ENCODE data around the gene ETDB.
"Not testable (repeated sequence)": the region's sequence is repeated elsewhere in the genome, so short reads cannot be mapped to it uniquely, and the experiment has no call there.

Gene ETDB

DNA sequence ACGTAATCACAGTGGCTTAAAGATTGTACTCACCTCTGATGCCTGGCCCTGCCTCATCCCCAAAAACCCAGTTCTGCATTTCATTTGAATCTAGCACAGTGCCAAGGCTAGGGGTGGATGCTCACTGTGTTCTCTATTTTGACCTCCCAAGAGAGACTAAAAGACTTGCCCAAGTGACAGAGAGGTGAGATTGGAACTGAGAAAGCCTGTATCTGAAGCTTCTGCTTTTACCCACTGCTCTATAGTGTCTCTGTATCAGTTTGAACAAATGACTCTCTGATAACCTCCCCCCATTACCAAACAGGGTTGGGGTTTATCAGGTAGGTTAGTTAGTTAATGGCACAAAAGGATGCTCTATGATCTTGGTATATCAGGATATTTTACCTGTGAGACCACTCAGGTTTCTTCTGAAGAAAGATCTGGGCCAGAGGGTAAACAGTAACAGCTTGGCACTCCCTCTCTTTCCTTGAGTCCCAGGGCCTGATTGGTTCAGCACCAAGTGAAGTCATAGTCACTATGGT, at the start of gene ETDB:
Gene ETDB, minus strand, starts transcription at position 471 of the 521 bp plus-strand sequence. CDS start 1,265 bp downstream, outside the sequence.
- not testable (repeated sequence) for DNase-seq

DNA sequence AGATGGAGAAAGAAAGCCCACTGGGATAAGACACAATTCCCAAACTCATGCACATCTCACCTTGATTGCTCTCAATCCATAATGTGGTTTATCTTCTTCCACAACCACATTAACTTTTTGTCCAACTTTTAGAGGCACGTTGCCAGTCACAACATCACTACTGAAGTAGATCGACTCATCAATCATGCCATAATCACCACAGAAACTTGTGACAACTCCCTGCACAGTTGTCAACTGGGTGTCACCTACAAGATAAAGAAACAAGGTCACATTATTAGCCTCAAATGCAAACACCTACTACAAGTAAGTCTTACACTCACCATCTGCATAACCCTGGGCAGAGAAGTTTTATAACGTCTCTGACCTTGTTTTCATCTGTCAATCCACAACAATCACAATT, 49.2 kb upstream of the ETDB start:
- DNase-seq: not testable (repeated sequence)

DNA sequence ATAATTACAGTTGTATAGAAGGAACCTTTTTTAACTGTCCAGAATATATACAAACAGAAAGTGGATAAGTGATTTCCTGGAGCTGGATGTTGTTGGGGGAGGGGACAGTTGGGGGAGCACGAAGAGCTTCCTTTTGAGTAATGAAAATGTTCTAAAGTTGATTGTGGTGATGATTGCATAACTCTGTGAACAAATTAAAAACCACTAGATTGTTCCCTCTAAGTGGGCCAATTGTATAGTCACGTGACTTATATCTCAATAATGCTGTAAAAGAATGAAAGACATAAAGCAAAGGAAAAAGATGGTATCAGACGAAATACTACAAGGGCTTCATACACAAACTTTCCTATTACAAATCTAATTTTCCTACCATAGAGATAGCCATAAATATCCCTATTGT, 48.2 kb upstream of the ETDB start:
- DNase-seq: no peak

DNA sequence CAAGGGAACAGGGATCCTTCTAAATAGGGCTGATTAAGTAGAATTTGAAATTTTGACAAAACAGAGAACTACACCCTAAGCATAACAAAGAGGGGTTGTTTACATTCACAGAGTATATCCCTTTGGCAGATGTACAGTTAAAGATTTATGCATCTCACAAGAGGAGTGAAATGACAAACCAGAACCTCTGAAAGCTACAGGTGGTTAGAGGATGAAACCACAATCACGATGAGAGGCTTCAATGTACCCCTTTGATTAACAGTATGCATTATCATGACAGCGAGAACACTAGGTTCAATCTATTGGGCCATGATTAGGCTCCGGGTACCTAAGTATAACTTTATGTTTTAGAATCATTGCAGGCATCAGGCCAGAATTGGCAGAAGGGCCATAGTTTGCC, 34.4 kb upstream of the ETDB start:
- not testable (repeated sequence) for DNase-seq

DNA sequence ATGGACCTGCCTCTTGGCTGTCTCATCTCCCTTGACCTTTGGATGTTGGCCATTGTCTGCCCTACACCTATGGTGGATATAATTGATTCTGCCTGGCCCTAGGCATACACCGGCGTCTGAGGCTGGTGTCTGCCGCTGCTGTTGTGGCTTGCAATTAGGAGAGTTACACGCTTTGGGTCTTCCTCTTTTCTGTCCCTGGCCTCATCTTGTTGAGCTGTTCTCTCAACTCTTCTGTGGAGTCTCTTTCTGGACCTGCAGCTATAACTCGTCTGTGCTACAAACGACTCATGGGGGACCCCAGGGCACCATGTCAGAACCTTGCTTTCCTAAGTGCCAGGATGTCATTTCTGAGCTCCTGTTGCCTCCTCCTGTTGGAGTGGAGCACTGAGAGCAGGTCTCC, 5.8 kb upstream of the ETDB start:
- not testable (repeated sequence) for DNase-seq

DNA sequence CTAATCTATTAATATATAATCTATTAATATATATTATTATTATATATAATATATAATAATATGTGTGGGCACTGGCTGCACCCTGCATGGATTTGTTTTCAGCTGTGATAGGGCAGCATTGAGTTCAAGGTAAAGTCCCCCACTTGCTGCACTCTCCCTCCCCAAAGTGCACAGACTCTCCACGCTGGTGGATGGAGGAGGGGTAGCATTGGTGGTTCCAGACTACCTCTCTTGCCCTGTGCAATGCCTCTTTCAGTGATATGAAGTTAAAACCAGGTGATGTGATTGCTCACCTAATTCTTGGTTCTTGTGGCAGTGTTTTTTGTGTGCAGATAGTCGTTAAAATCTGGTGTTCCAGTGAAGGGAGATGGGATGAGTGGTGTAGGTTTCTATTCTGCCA, 4.3 kb downstream of the ETDB start:
- not testable (repeated sequence) for DNase-seq

DNA sequence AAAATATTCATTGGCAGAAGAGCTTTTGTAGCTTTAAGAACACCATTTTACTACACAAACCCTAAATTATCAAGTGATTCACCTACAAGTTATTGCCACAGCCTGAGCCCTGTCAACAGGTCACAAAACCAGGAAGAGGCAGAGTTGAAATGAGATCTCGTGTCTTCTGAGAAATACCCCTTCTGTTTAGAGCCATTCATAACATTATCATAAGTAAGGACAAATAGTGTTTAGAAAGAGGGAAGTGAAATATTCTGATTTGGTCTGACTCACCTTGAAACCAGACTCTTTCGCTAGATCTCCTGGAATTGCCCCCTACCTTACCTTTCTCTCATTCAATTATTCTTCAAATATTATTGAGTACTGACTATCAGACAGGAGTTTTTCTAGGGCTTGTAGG, 5.9 kb downstream of the ETDB start:
- no peak for DNase-seq

DNA sequence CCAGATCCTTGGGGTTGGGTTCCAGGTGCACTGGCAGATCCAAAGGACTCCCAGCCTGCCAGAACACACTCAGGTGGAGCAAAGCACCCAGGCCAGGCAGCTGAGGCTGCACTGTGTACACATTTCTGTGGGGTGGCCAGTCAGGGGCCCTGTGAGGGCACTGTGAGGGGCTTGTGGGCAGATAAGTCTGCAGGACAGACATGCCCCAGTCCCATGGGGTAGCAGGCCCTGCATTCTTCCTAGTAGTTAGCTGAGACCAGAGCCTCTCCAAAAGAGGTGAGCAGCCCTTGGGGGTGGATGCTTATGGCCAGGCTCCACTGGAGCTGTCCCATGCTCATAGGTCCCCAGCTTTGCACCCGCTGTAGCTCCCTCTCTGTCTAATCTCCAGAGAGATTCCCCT, 7.6 kb downstream of the ETDB start:
- DNase-seq: no peak

DNA sequence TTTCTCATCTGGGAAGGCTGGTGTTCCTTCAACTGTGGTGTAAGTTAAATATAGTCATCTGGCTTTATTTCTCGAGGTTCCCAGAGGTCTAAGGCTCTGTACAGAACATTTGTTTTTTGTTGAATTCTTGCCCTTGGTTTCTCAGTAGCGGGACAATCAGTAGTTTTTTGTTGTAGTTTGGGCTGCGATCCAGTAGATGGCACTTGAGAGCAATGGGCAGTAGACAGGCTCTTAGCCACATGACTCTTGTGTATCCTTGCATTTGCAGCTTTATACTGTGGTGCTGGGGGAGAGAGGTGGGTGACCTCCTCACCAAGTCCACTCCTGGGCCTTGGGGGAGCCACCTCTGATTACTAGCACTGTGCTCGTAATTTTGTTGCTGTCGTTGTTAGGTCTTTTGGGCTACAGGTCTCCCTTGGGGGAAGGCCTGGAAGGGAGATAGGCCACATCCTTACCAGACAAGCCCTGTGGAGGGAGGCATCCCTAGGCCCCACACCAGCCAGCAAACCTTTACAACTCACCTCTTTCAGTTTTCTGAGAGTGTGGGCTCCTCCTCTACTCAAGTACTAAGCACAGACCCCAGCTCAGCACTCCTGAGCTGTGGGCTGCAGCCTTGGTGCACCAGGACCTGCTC, 8.1 kb downstream of the ETDB start:
- peak; percentile 19 to 55 for DNase-seq

DNA sequence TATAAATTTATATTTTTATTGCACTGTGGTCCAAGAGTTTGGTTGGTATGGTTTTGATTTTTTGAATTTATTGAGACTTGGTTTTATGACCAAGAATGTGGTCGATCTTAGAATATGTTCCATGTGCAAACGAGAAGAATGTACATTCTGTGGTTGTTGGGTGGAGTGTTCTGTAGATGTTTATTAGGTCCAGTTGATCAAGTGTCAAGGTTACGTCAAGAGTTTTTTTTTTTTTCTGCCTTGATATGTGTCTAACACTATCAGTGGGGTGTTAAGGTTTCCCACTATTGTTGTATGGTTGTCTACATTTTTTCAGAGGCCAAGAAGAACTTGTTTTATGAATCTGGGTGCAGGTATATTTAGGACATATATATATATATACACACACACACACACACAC, 10.8 kb downstream of the ETDB start:
- DNase-seq: no peak

DNA sequence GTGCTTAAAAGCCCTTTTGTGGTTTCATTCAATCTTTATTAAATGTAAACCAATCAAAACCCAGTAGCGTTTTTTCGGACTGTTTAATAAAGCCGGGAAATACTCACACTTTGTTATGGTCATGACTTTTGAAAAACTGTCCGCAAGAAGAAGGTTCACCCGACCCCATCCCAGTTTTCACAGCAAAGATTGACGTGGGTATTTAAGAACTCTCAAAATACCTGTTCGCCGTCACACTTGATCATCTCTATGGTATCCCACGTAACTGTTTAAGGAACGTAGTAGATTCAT, 20.9 kb downstream of the ETDB start:
- DNase-seq: no peak

DNA sequence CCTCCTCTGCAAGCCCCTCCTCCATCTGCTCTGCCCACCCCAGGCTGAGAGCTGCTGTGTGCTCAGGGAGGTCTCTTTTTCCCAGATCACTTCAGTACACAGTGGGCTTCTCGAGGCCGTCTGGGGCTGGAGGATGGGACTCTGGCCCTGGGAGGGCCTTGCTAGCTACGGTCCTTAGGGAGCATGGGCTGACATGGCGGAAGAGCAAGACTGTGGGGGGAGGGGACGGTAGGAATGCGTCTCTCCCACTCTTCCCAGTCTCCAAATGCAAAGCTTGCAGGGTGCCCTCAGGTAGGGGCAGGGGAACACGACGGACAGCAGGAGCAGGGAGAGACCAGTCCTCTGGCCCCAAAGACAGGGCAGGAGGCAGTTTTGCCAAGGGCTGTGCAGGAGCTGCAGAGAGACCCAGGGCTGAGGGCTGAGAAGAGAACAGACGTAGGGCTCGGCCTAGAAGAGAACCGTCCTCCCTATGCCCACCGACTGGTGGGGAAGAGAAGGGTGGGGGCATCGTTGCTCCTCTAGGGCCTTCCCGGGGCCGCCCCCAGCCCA, 23.1 kb downstream of the ETDB start:
- DNase-seq: not testable (repeated sequence)

DNA sequence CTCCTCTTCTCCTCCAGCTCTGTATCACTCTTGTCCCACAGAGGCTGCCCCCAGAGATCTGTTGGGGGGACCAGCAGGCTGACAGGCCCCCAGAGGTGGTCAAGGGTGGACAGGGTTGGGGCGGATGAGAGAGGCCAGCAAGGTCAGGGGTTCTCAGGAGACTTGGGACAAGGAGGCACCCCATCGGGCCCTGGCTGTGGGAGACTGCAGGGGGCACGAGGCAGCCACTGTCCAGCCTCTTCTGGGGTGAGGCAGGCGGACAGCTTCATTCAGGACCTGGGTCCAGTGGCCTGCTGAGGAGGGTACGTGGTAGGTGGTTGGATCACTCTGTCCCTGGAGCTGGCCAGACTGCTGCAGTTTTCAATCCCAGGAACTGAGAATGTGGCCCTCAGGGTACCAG, 24.6 kb downstream of the ETDB start:
- no peak for DNase-seq

DNA sequence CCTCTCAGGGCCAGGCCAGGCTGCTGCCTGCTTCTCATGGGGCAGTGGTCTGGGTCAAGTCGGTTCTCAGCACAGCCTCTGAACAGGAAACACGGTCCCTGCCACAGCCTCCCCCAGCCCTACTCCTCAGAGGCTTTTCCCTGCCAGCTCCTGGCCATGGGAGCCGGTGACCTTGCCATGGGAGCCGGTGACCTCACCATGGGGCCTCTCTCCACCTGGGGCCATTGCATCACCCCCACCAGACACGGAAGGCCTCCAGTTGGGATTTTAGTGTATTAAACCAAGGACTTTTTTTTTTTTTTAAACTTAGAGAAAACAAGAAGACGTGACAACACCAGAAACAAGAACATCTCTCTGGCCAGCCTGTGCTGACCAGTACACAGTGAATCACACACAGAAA, 25.6 kb downstream of the ETDB start:
- DNase-seq: no peak

DNA sequence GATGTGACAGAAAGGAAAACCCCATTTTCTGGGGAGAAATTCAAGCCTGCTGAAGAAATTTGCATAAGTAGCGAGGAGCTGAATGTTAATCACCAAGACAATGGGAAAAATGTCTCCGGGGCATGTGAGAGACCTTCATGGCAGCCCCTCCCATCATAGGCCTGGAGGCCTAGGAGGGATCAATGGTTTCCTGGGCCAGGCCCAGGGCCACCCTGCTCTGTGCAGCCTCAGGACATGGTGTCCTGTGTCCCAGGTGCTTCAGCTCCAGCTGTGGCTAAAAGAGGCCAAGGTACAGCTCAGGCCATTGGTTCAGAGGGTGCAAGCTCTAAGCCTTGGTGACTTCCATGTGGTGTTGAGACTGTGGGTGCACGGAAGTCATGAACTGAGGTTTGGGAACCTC, 31.2 kb downstream of the ETDB start:
- no peak for DNase-seq

DNA sequence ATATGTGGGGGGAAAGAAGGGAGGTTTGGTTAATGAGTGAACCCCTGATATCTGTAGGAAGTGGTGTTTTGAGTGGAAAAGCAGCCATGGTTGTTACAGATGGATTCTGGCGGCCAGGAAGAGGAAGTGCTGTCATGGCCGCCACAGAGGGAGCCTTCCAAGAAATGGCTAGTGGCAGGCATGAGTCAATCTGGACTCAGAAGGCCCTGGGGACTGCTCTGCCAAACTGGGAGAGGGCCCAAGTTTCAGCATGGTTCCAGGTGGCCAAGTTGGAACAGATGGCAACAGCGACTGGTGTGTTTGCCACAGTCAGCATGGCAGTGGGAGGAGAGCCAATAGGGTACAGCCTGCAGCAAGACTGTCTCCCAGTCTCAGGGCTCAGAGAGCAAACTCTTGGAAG, 32.5 kb downstream of the ETDB start:
- DNase-seq: no peak

DNA sequence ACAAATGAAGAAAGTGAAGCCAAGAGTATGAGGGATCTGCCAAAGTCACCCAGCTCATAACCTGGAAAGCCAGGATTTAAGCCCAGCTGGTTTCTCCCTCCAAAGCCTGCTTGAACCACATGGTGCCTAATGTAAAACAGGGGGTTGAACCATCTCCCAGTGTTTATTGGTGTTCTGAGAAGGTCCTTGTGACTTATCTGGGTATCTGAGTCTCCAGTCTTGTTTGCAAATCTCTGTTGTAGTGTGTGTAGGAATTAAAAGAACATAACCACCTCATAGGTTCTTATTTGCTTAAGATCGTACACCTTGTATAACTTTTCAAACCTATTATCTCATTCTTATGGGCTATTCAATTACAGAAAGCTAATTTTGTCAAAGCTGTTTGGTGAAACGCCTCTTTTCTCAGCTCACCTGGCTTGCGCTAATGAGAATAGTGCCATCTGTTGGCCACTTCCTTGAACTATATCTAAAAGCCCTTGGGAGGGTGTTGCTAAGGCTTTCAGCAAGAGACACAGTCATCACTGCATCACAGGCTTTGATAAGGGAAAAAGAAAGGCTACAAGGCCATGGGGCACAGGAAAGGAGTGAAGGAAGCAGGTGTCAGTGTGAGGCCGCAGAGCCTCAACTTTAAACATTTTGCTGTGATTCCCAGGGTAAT, 34.0 kb downstream of the ETDB start:
- DNase-seq: peak; percentile 22 to 56

DNA sequence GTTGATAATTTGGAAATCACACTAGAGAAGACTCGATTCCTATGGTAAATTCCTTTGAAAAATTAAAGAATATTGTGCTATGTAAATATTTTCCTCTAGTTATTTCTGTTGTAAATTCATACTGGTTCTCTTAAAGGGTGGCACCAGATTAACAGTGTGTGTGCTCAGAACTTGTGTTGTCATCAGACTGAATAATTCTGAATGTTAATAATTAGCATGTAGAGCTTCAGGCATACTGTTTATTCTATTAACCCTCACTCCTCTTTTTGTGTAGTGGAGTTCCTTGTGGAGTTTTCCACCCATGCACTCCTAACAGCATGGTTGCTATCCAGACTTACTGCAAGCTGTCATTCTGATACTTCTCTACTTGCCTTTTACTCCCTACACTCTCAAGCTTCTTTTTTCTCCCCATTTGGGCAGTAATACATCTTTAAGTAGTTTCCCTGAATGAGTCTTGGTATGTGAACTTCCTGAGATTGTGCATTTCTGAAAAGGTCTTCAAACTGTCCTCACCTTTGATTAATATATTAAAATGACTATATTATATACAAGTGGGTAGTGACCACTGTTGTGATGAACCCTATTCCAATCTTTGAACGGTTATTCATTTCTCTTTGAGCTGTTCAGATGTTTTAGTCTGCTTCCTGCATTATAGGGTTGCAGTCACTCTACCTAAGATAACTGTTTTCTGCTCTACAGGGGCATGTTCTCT, 38.5 kb downstream of the ETDB start:
- DNase-seq: no peak
